LHCN-M2 (cell line): ENCODE results near the gene NRG2. TPM values are rescaled to one million over a fixed set of nuclear protein-coding genes. Genes with fewer than 3 reads are reported as not detected.

Source experiments
- DNase-seq: peaks from one replicate; pipeline ENCODE4 v3.0.0-alpha.2; 2012; ENCODE audit warnings: low read depth
- total RNA-seq: library from RNA; depleted of rRNA; stranded (reverse); fragments of >200 nt; gene quantifications from 2 replicates; pipeline ENCODE4 v1.2.3, GENCODE V29; 2014

NRG2 gene
- total RNA-seq, 1 experiment from 2014 or later: not detected

DNA sequence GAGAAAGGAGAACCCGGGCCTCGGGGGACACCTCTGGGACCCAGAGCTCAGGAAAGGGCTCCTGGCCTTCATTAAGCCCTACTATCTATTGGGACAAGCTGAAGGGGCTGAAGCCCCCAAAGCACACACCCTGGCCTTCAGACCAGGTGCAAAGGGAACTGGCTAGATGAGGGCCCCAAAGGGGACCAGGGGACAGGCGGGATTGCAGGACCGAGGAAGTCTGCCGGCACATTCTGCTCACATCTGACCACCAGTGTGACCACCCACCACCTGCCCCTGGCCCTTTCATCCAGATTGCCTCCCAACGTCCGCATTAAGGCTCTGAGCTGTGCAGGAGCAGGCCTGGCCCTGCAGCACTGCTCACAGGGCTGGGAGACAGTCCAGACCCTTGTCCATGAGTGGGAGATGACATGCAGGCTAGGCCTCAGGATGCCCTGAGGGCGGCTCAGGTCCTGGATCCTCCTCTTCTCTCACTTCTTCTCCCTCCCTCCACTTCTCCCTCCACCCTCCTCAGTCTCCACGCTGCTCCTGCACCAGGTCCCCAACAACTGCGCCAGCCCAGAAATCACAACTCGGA lies 228.3 kb downstream of the NRG2 start:
- no peak for DNase-seq

DNA sequence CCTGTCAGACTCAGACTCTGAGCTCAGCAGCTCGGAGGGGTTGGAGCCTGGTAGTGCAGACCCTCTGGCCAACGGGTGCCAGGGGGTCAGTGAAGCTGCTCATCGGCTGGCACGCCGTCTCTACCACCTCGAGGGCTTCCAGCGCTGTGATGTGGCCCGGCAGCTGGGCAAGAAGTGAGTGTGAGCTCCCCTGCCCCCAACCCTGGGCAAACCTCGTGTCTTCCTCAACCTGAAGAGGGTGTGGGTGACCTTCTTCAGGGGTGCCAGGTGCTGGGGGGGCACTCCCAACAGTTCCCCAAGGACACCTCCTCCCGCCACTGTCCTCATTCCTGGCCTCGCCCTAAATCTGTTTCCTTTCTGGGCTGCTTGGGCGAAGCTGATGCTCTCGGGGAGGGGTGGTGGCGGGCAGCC lies 228.9 kb downstream of the NRG2 start:
- no peak for DNase-seq

DNA sequence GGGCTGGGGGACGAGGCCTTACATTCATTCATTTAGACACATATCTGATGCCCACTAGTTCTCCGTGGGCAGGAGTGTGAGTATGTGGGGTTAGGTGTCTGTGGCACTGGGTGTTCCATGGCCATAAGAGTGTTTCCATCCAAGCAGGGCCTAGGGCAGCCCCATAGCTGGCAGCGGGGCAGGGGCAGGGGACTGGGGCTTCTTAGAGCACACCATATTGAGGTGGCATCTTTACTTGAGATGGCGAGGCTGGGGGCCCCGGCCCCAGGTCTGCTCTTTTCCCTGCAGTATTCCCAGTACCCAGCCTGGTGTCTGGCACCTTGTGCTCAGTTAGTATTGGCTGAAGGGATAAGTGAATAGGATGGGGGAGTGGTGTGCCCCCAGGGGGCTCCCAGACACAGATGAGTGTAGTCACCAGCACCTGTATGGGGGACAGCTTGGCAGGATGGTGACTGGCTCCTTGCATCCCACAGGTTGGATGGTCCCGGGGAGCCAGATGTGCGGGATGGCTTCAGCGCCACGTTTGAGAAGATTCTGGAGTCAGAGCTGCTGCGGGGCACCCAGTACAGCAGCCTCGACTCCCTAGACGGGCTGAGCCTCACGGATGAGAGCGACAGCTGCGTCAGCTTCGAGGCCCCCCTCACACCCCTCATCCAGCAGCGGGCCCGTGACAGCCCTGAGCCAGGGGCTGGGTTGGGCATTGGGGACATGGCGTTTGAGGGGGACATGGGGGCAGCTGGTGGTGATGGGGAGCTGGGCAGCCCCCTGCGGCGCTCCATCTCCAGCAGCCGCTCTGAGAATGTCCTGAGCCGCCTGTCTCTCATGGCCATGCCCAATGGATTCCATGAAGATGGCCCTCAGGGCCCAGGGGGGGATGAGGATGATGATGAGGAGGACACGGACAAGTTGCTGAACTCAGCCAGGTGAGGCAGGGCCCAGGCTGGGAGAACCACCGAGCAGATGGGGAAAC lies 230.0 kb downstream of the NRG2 start:
- no peak for DNase-seq

DNA sequence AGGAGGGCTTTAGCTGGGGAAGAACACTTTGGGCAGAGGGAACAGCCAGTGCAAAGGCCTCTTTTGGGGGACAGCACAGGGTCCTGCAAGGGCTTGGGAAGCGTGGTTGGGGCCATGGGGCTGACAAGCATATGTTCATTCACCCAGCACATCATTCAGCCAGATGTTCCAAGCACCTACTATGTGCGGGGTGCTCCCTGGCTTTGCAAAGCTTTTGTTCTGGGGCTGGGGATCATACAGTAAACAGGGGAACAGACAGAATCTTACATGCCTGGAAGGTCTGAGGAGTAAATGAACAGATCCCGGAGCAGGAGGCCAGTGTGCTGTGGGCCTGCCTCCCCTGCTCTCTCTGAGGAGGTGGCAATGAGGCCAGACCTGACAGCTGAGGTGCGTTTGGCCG lies 230.8 kb downstream of the NRG2 start:
- no peak for DNase-seq

DNA sequence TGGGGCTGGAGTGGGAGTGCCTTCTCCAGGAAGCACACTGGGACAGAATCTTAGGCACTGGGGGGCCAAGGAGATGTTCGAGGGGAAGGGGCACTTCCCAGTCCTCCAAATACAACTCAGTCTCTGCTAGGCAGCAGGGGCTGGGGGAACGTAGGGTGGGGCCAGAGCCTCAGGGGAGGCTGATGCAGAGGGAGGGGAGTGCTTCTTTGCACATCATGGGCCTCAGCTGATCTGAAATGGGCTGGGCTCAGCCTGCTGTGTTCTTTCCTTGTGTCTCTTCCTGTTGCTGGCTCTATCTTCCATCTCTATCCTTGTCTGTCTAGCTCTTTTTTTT lies 231.9 kb downstream of the NRG2 start:
- DNase-seq: no peak

DNA sequence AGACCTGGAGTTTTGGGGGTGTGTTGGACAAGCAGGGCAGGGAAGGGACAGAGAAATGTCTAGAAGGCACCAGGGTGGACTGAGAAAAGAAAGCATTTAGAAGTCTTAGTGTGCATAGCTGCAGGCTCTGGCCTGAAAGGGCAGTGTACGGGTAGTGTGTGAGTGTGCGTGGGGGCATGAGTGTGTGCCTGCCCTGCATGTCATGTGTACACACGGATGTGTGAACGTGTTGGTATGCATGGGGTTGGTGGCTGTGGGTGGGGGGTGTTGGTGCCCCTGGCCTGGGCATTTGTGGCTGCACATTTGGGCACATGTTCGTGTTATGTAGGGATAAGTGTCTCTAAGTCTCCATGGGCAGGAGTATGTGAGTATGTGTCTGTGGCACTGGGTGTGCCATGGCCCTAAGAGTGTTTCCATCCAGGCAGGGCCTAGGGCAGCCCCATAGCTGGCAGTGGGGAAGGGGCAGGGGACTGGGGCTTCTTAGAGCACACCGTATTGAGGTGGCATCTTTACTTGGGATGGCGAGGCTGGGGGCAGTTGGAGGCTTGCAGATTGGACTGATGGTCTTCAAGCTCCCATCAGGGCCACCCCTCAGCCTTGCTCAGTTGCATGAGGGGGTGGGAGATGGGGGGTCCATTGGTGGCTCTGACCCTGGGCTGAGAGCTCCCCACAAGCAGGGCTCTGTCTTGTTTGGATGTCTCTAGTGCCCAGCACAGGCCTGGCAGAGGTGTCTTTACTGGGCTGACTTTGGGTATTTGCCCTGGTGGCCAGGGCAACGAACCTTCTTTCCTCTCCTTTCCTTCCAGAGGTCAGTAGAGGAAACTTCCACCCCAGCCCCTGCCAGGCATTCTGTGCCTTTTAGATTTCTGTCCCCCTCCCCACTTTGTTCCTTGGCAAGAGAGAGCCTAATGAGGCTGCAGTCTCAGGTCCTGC lies 232.5 kb downstream of the NRG2 start:
- DNase-seq: no peak

DNA sequence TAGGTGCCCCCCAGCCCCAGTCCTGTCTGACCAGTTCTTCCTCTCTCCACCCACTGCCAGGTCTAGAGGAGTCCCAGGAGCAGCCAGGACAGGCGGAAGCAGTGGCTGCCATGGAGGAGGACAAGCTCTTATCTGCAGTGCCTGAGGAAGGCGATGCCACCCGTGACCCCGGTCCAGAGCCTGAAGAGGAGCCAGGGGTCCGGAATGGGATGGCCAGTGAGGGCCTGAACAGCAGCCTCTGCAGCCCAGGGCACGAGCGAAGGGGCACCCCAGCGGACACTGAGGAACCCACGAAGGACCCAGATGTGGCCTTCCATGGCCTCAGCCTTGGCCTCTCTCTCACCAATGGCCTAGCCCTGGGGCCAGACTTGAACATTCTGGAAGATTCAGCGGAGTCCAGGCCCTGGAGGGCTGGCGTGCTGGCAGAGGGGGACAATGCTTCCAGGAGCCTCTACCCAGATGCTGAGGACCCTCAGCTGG lies 233.7 kb downstream of the NRG2 start:
- no peak for DNase-seq

DNA sequence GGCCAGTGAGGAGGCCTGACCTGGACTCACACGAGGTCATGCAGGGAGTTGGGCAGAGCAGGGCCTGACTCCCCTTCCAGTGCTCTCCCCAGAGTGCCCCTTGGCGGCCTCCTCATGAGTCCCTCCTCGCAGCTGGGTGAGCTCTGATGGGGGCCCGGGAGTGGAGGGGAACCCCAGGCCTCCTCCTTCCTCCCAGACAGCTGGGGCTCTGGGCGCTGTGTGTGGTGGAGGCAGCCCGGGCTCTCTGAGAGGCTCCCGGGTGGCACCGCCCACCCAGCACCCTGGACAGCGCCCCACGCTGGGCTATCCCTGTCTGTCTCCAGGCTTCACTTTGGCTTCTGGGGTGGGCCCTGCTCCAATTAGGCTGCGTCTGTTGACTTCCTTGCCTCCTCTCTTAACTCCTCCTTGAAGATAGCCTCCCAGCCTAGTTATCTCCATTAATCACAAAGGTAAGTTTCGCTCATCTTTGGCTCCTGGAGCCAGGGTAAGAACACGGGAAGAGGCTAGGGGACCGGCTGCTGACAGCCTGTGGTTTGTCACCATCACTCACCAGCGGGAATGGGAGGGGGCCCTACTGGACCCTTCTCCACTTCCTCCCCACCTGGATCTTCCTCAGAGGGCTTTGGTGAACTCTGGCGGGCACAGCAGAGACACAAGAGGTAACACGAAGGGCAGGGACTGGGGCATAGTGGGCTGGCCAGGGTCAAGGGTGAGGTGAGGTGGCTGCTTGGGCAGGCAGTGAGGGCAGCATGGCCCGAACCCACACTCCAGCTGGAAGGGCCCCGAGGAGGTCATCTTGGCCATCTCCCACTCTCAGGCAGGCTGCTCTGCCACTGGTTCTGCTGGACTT lies 234.4 kb downstream of the NRG2 start:
- peak; percentile 29 for DNase-seq

DNA sequence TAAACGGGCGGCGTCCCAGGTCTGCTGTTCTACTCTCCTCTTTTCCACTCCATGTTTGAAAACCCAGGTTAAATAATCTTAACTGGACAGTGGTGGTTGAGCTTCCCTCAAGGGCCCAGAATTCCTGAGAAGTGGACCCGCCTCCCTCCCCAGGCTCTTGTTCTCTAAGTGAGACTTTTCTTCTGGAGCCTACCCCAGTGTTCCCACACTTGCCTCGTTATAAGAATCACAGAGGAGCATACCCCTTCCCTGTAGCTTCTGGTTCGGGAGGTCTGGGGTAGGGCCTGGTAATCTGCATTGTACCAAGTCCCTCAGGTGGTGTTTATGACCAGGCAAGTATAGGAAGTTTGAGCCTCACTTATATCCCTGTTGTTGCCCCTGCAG lies 235.5 kb downstream of the NRG2 start:
- DNase-seq: no peak

DNA sequence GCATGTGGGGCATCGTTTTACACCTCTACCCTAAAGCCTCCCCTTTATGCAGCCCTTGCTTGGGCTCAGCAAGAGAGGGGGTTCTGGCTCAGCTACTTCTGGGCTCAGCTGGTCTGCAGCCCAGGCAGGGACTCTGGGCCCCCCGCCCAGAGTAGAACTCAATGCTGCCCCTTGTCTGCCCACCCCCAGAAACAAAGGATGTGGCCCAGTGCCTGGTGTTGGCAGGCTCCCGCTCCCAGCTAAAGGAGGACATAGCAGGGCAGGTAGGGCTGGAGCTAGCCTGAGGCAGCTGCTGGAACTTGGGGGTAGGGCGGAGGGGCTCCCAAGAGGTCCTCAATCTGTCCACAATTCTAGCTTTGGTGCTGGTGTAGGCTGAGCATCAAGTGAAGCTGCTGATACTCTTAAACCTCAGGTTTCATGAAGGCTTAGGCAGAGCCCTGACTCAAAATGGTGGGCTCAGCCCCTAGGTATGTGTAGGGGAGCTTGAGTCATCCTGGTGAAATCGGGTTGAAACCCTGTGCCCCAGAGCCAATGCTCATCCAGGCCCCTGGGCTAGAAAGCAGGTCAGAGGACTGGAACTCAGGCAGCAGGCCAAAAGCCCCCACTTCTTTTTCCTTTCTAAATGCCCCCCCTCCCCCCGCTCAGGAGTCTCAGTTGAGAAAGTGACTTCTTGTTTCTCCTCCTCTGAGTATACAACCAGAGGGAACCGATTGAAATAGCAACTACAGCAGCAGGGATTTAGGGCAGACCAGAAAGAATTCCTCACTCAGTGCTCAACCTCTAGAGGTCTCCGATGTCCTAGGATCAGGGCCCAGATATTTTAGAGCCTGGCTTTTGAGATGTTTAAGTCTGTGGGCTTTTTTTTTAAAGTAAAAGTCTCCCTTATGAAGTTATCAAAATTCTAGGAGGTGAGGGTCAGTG lies 236.1 kb downstream of the NRG2 start:
- no peak for DNase-seq

DNA sequence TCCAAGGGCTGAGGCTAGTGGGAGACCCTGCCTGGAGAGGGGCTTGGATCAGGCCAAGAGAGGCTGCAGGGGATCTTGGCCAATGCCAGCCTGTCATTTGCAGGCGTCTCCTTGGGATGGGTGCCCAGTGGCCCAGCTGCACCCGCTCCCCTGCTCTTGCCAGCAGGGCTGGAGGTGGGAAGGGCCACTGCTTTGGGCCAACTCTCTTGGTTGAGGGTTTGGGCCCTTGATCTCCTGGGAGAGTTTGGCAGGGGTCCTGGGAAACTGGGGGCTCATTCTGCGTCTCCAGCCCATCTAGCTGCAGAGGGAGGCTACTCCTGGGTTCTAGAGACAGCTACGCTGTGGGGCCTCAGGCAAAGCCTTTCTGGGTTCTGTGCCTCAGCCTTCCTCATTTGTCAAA lies 237.0 kb downstream of the NRG2 start:
- no peak for DNase-seq

DNA sequence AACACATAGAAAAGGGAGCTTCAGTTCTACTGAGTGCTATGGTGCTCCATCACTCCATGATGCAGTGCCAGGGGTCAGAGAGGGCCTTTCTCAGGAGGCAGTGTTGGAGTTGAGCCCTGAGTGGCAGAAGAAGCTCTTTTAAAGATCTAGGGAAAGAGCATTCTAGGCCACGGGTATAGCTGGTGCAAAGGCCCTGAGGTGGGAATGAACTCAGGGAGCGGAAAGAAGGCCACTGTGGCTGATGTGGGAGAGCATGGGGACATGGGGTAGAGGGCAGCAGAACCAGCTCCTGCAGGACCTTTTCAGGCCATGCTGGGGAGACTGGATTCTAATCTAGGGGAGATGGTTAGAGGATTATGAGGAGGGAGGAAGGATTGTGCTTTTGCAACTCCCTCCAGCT lies 237.6 kb downstream of the NRG2 start:
- no peak for DNase-seq

DNA sequence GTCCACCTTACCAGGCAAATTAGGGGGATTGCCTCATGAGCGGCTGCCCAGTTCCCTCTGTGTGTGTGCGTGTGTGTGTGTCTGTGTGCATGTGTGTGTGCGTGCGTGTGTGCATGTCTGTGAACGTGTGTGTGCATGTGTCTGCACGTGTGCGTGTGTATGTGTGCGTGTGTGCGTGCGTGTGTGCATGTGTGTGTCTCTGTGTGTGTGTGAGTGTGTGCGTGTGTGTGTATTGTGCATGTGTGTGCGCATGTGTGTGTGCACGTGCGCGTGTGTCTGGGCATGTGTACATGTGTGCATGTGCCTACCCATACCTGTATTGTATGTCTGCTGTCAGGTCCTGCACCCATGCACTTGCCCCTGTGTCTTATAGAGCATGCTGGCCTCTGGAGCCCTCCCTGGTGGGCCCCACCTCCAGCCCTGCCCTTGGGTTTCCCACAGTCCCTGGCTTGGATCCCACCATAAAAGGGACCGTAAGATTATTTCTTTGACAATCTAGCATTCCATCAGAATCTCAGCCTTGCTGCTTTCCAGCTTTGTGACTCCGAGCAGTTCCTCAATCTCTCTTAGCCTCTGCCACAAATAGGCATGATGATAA lies 238.2 kb downstream of the NRG2 start:
- DNase-seq: no peak

DNA sequence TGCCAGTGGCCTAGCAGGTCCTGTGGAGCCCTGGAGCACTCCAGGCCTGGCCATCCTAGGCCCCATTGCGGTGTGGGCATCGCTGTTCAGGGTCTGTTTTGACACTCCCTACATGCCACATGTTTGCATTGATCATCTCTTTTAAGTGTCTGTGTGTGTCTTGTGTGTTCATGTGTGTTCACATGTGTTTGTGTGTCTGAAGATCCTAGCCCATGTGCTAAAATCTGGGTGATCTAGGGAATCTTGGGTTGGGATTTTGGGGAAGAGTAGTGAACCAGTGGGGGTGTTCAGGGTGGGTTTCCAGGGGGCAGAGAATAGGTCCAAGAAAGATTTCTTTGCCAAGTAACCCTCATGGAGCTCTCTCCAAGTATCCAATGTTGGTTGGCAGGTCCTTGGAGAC lies 239.1 kb downstream of the NRG2 start:
- no peak for DNase-seq

DNA sequence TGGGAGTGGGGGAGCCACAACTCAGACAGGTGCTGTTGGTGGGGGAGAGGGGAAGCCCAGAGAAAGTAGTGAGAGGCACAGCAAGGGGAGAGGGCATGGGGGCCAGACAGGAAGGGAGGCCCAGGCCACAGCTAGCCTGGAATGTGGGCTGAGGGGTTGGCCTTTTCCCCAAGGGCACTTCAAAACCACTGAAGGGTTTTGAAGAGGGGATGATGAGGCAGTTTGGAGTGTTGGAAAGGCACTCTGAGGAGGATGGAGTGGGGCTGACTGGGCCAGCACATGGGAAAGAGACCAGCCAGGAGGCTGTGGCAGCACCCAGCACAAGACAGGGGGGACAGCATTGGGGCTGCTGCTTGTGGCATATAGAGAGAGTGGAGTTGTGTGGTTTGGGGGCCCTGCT lies 243.7 kb downstream of the NRG2 start:
- no peak for DNase-seq

DNA sequence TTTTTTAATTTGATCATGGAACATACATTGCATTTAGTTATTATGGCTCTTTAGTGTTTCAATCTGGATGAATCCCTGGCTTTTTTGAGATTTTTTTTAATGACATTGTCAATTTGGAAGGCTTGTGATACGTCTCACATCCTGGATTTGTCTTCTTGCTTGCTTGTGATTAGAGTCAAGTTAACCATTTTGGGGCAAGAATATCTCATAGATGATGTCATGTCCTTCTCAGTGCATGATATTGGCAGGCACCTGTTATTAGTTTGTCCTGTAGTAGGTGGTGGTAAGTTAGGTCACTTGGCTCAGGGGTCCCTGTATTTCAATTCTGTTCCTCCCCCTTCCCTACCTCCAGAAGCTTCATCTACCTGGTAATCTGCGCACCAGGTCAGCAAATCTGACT lies 244.2 kb downstream of the NRG2 start:
- no peak for DNase-seq

DNA sequence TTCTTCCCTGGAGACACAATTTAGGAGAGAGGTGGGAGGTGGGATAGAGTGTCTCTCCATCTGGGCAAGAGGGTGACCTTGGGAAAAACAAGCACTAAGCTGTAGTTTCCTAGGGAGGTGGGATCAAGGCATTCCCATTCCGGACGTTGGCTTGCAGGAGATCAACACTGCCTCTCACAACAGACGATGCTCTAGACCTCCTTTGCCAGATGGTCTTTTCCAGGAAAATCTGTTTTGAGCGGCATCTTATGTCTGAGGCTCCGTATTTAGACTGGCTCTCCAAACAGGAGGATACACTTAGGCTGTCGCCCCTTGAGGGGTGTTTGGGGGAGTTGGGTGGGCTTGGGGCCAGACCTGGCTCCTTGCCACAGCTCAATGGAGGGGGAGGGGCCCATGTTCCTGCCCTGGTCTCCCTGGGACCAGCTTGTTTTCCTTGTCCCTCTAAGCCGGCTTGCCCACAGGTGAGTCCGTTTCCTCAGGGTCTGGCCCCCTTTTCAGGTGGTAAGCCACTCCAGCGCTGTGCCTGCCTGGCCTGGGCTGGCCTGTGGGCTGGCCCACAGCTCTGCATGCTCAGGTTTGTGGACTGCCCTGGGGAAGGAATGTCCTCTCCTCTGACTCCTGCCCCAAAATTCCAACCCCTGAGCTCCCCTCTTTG lies 245.1 kb downstream of the NRG2 start:
- no peak for DNase-seq

DNA sequence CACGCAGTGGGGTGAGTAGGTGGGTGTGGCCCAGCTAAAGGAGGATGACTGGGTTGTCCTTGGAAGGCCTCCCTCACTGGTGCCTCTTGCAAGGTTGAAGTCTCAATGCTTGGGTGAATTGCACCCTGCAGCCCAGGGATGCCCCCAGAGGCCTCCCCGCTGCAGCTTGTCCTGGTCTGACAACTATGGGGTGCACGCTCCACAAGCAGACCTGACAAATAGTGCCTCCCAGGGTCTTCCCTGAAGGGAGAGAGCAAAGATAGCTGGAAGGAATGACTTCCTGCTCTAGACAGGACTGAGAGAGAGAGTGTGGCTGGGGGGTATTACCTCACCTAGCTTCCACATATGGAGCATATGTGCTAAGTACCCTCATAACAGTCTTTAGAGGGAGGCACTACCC lies 245.8 kb downstream of the NRG2 start:
- no peak for DNase-seq
